ENCODE measurements around the gene SVOP.

GRCh38 chr12:109020146-109020795 lies 597 bp downstream of the SVOP start:
- TF ChIP-seq EZH2 (IDR thresholded peaks at IDR 0.05; ENCODE audit: borderline replicate concordance, low read depth, low read length, severe bottlenecking) (no peak), CTCF (IDR thresholded peaks at IDR 0.05; ENCODE audit: borderline replicate concordance, extremely low read depth, low read length, poor library complexity, severe bottlenecking) (no peak)

Measured in DND-41 (cell line).